ENCODE data around the gene PSMB10.
"Not testable (repeated sequence)": the region's sequence is repeated elsewhere in the genome, so short reads cannot be mapped to it uniquely, and the experiment has no call there.

The PSMB10 gene

GRCh38 chr16:67942200-67942509 is 5.5 kb upstream of the PSMB10 start:
- peaks cover 0 to 72% (median 67%) of the 10 kb centered on the region in 5 donors for H3K36me3 ChIP-seq (ENCODE audit: control insufficient read depth in 5 of 5, insufficient read depth in 5 of 5, low read length in 5 of 5)
- no peak overlapping the region for H3K9ac ChIP-seq (ENCODE audit: low read length in 5 of 5)
- H3K4me3 ChIP-seq (ENCODE audit: low read depth in 1 of 5, low read length in 5 of 5) = no peak overlapping the region
- no peaks in the 10 kb centered on the region for H3K9me3 ChIP-seq (ENCODE audit: control insufficient read depth in 5 of 5, low read length in 5 of 5)
- H3K27ac ChIP-seq (ENCODE audit: low read depth, low read length) = no peak overlapping the region
- peaks cover 7 to 43% (median 40%) of the 10 kb centered on the region in 5 donors for H3K4me1 ChIP-seq (ENCODE audit: control insufficient read depth in 5 of 5, insufficient read depth in 5 of 5, low read length in 5 of 5)
- no peaks in the 10 kb centered on the region for H3K27me3 ChIP-seq (ENCODE audit: control insufficient read depth in 5 of 5, insufficient read depth in 4 of 5, low read length in 5 of 5)

- H3K4me3 ChIP-seq (ENCODE audit: low read depth in 1 of 5, low read length in 5 of 5) = no peak overlapping the region
- H3K27me3 ChIP-seq (ENCODE audit: control insufficient read depth in 5 of 5, insufficient read depth in 4 of 5, low read length in 5 of 5) = no peaks in the 10 kb centered on the region
- H3K9ac ChIP-seq (ENCODE audit: low read length in 5 of 5) = no peak overlapping the region
- H3K27ac ChIP-seq (ENCODE audit: low read depth, low read length) = no peak overlapping the region
- H3K9me3 ChIP-seq (ENCODE audit: control insufficient read depth in 5 of 5, low read length in 5 of 5) = no peaks in the 10 kb centered on the region
- peaks cover 7 to 48% (median 46%) of the 10 kb centered on the region in 5 donors for H3K4me1 ChIP-seq (ENCODE audit: control insufficient read depth in 5 of 5, insufficient read depth in 5 of 5, low read length in 5 of 5)
- peaks cover 0 to 67% (median 62%) of the 10 kb centered on the region in 5 donors for H3K36me3 ChIP-seq (ENCODE audit: control insufficient read depth in 5 of 5, insufficient read depth in 5 of 5, low read length in 5 of 5)
Measured at GRCh38 chr16:67941469-67942199, 5.0 kb upstream of the PSMB10 start.

DNA sequence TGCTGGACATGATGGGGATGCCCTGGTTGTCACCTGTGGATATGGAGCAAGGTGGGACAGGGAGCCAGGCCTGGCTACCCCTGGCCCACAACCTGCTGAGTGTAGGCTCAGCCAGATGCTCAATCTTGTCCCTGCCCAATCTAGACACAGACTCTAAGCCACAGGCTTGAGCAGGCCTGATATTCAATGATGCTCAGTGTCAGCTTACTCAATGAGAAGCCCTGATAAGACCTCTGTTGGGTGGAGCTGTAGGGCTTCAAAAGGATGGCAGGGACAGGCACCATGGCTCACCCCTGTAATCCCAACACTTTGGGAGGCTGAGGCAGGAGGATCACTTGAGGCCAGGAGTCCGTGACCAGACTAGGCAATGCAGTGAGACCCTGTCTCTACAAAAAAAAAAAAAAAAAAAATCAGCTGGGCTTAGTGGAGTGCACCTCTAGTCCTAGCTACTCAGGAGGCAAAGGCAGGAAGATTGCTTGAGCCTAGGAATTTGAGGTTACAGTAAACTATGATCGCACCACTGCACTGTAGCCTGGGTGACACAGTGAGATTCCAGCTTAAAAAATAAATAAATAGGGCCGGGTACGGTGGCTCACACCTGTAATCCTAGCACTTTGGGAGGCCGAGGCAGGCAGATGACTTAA is 3.9 kb upstream of the PSMB10 start:
- peaks cover 6 to 50% (median 39%) of the 10 kb centered on the region in 5 donors for H3K4me1 ChIP-seq (ENCODE audit: control insufficient read depth in 5 of 5, insufficient read depth in 5 of 5, low read length in 5 of 5)
- H3K27ac ChIP-seq (ENCODE audit: low read depth, low read length) = no peak overlapping the region
- no peak overlapping the region for H3K9ac ChIP-seq (ENCODE audit: low read length in 5 of 5)
- no peaks in the 10 kb centered on the region for H3K9me3 ChIP-seq (ENCODE audit: control insufficient read depth in 5 of 5, low read length in 5 of 5)
- peaks cover 0 to 56% (median 51%) of the 10 kb centered on the region in 5 donors for H3K36me3 ChIP-seq (ENCODE audit: control insufficient read depth in 5 of 5, insufficient read depth in 5 of 5, low read length in 5 of 5)
- no peak overlapping the region for H3K4me3 ChIP-seq (ENCODE audit: low read depth in 1 of 5, low read length in 5 of 5)
- no peaks in the 10 kb centered on the region for H3K27me3 ChIP-seq (ENCODE audit: control insufficient read depth in 5 of 5, insufficient read depth in 4 of 5, low read length in 5 of 5)

- Histone ChIP-seq H3K27ac (ENCODE audit: low read depth, low read length) (no peak overlapping the region), H3K4me3 (ENCODE audit: low read depth in 1 of 5, low read length in 5 of 5) (no peak overlapping the region), H3K27me3 (ENCODE audit: control insufficient read depth in 5 of 5, insufficient read depth in 4 of 5, low read length in 5 of 5) (no peaks in the 10 kb centered on the region), H3K4me1 (ENCODE audit: control insufficient read depth in 5 of 5, insufficient read depth in 5 of 5, low read length in 5 of 5) (peaks cover 8 to 50% (median 39%) of the 10 kb centered on the region in 5 donors), H3K36me3 (ENCODE audit: control insufficient read depth in 5 of 5, insufficient read depth in 5 of 5, low read length in 5 of 5) (peaks cover 0 to 51% (median 43%) of the 10 kb centered on the region in 5 donors), H3K9ac (ENCODE audit: low read length in 5 of 5) (no peak overlapping the region), H3K9me3 (ENCODE audit: control insufficient read depth in 5 of 5, low read length in 5 of 5) (no peaks in the 10 kb centered on the region)
Measured at GRCh38 chr16:67939507-67940445, 3.1 kb upstream of the PSMB10 start.

- H3K9ac ChIP-seq (ENCODE audit: low read length in 5 of 5); H3K4me3 ChIP-seq (ENCODE audit: low read depth in 1 of 5, low read length in 5 of 5); H3K27me3 ChIP-seq (ENCODE audit: control insufficient read depth in 5 of 5, insufficient read depth in 4 of 5, low read length in 5 of 5); H3K9me3 ChIP-seq (ENCODE audit: control insufficient read depth in 5 of 5, low read length in 5 of 5): not testable (repeated sequence)
- H3K4me1 ChIP-seq (ENCODE audit: control insufficient read depth in 5 of 5, insufficient read depth in 5 of 5, low read length in 5 of 5) = peaks cover 5 to 39% (median 30%) of the 10 kb centered on the region in 5 donors
- peaks cover 0 to 44% (median 33%) of the 10 kb centered on the region in 5 donors for H3K36me3 ChIP-seq (ENCODE audit: control insufficient read depth in 5 of 5, insufficient read depth in 5 of 5, low read length in 5 of 5)
- H3K27ac ChIP-seq (ENCODE audit: low read depth, low read length) = peak overlapping the region; percentile 89
Measured at GRCh38 chr16:67937713-67938112, 1.1 kb upstream of the PSMB10 start.

- H3K9me3 ChIP-seq (ENCODE audit: control insufficient read depth in 5 of 5, low read length in 5 of 5) = no peaks in the 10 kb centered on the region
- peaks cover 5 to 36% (median 28%) of the 10 kb centered on the region in 5 donors for H3K4me1 ChIP-seq (ENCODE audit: control insufficient read depth in 5 of 5, insufficient read depth in 5 of 5, low read length in 5 of 5)
- H3K36me3 ChIP-seq (ENCODE audit: control insufficient read depth in 5 of 5, insufficient read depth in 5 of 5, low read length in 5 of 5) = peaks cover 0 to 43% (median 31%) of the 10 kb centered on the region in 5 donors
- no peaks in the 10 kb centered on the region for H3K27me3 ChIP-seq (ENCODE audit: control insufficient read depth in 5 of 5, insufficient read depth in 4 of 5, low read length in 5 of 5)
- H3K4me3 ChIP-seq (ENCODE audit: low read depth in 1 of 5, low read length in 5 of 5) = peak overlapping the region; percentile 71 to 95 (median 91)
- peak overlapping the region; percentile 89 for H3K27ac ChIP-seq (ENCODE audit: low read depth, low read length)
- H3K9ac ChIP-seq (ENCODE audit: low read length in 5 of 5) = peak overlapping the region; percentile 81 to 90 (median 88)
Measured at GRCh38 chr16:67936880-67937605, 393 bp upstream of the PSMB10 start.

DNA sequence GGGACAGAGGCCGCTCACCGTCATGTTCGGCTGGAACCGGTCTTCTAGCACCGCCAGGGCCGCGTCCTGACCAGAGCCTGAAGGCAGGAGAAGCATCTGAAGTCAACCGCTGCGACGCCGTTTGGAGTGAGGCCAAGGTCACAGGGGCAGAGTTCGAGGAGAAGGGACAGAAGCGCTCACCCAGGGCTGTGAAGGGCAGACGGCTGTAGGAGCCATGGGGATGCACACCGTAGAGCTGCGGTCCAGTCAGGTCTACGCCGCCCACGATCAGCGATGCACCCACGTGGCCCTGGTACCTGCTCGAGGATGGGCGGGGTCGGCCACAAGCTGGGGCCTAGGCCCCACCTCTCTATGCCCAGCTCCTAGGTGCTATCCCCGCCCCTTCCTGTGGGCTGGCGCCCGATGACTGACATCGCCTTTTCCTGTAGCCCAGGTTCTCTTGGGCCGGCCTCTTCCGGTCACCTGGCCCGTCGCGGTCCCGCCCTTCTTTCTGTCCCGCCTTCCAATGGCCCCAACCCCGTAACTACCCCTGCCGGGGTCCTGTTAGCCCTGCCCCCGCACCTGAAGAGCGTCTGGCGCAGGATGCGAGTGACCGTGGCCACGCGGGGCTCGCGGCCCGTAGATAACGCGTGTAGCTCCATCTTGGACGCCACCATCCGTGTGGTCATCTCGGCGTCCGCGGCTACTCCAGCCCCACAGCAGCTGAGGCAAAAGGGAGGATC is 1.1 kb downstream of the PSMB10 start:
- H3K9me3 ChIP-seq (ENCODE audit: control insufficient read depth in 5 of 5, low read length in 5 of 5) = no peaks in the 10 kb centered on the region
- peak overlapping the region; percentile 89 for H3K27ac ChIP-seq (ENCODE audit: low read depth, low read length)
- H3K4me1 ChIP-seq (ENCODE audit: control insufficient read depth in 5 of 5, insufficient read depth in 5 of 5, low read length in 5 of 5) = peaks cover 5 to 36% (median 27%) of the 10 kb centered on the region in 5 donors
- H3K27me3 ChIP-seq (ENCODE audit: control insufficient read depth in 5 of 5, insufficient read depth in 4 of 5, low read length in 5 of 5) = no peaks in the 10 kb centered on the region
- H3K4me3 ChIP-seq (ENCODE audit: low read depth in 1 of 5, low read length in 5 of 5) = peak overlapping the region; percentile 80 to 95 (median 91)
- H3K36me3 ChIP-seq (ENCODE audit: control insufficient read depth in 5 of 5, insufficient read depth in 5 of 5, low read length in 5 of 5) = peaks cover 0 to 49% (median 28%) of the 10 kb centered on the region in 5 donors
- peak overlapping the region; percentile 81 to 90 (median 88) for H3K9ac ChIP-seq (ENCODE audit: low read length in 5 of 5)

DNA sequence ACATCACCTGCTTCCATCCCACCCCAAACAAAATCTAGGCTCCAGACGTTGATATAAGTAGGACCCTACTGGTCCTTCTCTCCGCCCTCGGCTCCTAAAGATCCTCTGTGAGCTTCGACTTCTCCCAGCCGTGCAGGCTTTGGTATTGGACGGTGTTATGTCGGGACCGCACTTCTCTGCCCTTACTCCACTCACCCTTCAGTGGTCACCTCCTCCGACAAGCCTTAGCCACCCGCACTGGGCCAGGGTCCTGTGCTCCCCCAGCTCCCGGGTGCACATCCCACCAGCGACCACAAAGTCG is 1.6 kb downstream of the PSMB10 start:
- Histone ChIP-seq H3K4me3 (ENCODE audit: low read depth in 1 of 5, low read length in 5 of 5) (peak overlapping the region; percentile 80 to 95 (median 91)), H3K27ac (ENCODE audit: low read depth, low read length) (peak overlapping the region; percentile 89), H3K9ac (ENCODE audit: low read length in 5 of 5) (peak overlapping the region in 3 of 5 donors; percentile 26 to 89 (median 88)), H3K27me3 (ENCODE audit: control insufficient read depth in 5 of 5, insufficient read depth in 4 of 5, low read length in 5 of 5) (no peaks in the 10 kb centered on the region), H3K9me3 (ENCODE audit: control insufficient read depth in 5 of 5, low read length in 5 of 5) (no peaks in the 10 kb centered on the region), H3K4me1 (ENCODE audit: control insufficient read depth in 5 of 5, insufficient read depth in 5 of 5, low read length in 5 of 5) (peaks cover 5 to 36% (median 27%) of the 10 kb centered on the region in 5 donors), H3K36me3 (ENCODE audit: control insufficient read depth in 5 of 5, insufficient read depth in 5 of 5, low read length in 5 of 5) (peaks cover 0 to 50% (median 28%) of the 10 kb centered on the region in 5 donors)
